Lower leg skin (tissue), 4 donors: ENCODE measurements around the gene PSMB9. TPM values are rescaled to one million over a fixed set of nuclear protein-coding genes. Genes with fewer than 3 reads are reported as not detected.
A peak's percentile ranks its signal among the peaks of the same experiment; 100 is the strongest.

Source experiments
- DNase-seq, 2 donors: peaks; one replicate each; pipeline ENCODE4 v3.0.0-alpha.2; 2019; ENCODE audit warnings: low spot score in 2 of 2
- H3K4me3 ChIP-seq: fragments of 200-600 bp; sonication (generic); 2 replicates; pipeline ENCODE4 v1.5.1; 2017; ENCODE audit warnings: mild to moderate bottlenecking, low read depth; ENCODE audit not compliant: poor library complexity, severe bottlenecking
- POLR2A ChIP-seq, 2 donors: fragments of 450-650 bp; IDR thresholded peaks; one replicate each; pipeline ENCODE4 v1.6.1; 2016 to 2017; ENCODE audit warnings: antibody characterized with exemption in 2 of 2, mild to moderate bottlenecking in 1 of 2, moderate library complexity in 1 of 2
- WGBS, 2 donors: methylation state at CpG; one replicate each; pipeline ENCODE4 v1.1.5; 2018; 5-methylcytosine and 5-hydroxymethylcytosine counted together
- intact Hi-C: fragments of 100-400 bp; cut with DNase I; formaldehyde crosslinking; loops from one replicate; pipeline ENCODE4 v1.15.0; 2023; ENCODE audit warnings: low total_unique reads
- total RNA-seq, 4 donors: library from RNA; depleted of rRNA; stranded (reverse); fragments of >200 nt; gene quantifications; one replicate each; pipeline ENCODE4 v1.1.0, GENCODE V29; 2016
- TF ChIP-seq, protein P1 (sequence below), 3 donors: fragments of 450-650 bp; IDR thresholded peaks; one replicate each; pipeline ENCODE4 v1.5.1; 2016; ENCODE audit warnings: antibody characterized with exemption in 3 of 3, mild to moderate bottlenecking in 3 of 3, moderate library complexity in 2 of 3

Gene PSMB9
- total RNA-seq, 4 donors from 2014 or later, result 25.4 to 29.9 (median 28.1) TPM

DNA sequence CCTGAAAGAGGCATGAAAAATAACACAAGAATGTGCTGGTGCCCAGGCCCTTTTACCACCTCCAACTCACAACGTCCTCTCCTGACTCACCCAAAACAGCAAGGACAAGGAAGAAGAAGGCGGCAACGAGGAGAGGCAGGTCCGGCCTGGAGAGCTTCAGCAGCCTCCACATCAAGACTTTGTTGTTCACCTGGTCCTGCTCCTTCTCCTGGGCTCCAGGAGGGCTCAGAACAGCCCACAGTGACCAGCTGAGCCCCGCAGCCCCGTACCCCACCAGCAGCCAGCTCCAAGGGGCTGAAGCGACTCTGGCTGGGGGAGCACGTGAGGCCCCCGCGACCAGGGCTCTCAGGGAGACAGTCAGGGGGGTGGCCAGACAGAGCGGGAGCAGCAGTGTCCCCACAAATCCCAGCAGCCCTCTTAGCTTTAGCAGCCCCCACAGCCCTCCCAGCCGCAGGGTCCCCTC lies 16.3 kb upstream of the PSMB9 start:
- TF ChIP-seq POLR2A (IDR thresholded peaks at IDR 0.05), result no peak
- TF ChIP-seq, protein P1, sequence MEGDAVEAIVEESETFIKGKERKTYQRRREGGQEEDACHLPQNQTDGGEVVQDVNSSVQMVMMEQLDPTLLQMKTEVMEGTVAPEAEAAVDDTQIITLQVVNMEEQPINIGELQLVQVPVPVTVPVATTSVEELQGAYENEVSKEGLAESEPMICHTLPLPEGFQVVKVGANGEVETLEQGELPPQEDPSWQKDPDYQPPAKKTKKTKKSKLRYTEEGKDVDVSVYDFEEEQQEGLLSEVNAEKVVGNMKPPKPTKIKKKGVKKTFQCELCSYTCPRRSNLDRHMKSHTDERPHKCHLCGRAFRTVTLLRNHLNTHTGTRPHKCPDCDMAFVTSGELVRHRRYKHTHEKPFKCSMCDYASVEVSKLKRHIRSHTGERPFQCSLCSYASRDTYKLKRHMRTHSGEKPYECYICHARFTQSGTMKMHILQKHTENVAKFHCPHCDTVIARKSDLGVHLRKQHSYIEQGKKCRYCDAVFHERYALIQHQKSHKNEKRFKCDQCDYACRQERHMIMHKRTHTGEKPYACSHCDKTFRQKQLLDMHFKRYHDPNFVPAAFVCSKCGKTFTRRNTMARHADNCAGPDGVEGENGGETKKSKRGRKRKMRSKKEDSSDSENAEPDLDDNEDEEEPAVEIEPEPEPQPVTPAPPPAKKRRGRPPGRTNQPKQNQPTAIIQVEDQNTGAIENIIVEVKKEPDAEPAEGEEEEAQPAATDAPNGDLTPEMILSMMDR (IDR thresholded peaks at IDR 0.05), result no peak
- intact Hi-C loops, result loop anchor here (2.0 kb wide), 1 partner anchor 17 kb away; the partner anchor contains the start of gene PSMB9
- H3K4me3 ChIP-seq, result peak overlapping the region; percentile 53
- WGBS, 2 donors, result 33 to 57% methylated on average over 4 to 5 of the region's 12 CpGs
- DNase-seq, result no peak

DNA sequence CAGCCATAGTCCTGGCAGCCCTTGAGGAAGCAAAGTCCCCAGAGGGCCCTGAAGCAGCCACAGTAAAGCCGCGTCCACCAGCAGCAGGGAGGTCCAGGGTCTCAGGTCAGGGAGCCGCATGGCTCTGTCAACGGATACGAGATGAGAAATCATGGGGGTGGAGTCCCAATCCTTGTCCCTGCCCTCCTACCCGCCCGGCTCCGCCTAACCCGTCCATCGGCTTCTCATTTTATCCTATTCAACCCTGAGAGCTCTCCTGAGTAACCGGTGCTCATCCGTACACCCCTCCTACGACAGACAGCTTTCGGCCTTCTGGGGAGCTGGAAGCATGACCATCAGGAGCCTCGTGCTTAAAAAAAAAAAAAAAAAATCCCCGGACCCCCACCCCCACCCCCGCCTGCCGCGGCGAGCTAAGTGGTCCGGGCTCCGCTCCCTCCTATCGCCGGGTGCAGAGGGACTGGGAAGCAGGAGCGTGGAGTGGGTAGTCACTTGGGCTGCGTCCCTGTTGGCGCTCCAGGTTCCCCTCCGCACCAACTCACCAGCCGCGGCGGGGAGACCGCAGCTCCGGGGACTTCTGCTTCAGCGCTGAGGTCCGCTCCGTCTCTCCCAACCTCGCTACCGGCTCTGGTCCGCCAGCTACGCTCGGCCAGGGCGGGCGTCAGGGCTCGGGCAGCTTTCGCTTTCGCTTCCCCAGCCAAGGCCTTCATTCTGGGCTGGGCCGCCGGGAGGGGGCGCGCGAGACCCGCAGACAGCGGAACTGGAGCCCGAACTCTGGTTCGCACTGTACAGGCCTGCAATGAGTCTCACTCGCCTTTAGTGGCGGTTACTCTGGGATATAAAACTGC lies 15.7 kb upstream of the PSMB9 start, which contains the start of gene TAP2:
TSS of gene TAP2 (minus strand) at position 626 of the 845 bp plus-strand sequence. CDS start at position 120, 506 bp downstream.
- no peak for TF ChIP-seq POLR2A (IDR thresholded peaks at IDR 0.05)
- TF ChIP-seq, protein P1 (IDR thresholded peaks at IDR 0.05), result peak in 1 of 3 donors; percentile 69
- DNase-seq, result peak; percentile 95 to 99
- intact Hi-C loops, result loop anchor here (2.0 kb wide), 1 partner anchor 16 kb away; the partner anchor contains the start of gene PSMB9
- WGBS, 2 donors, result 0% methylated on average over 49 to 56 of the region's 57 CpGs
- peak within 1 kb of the TSS; percentile 53 for H3K4me3 ChIP-seq

GRCh38 chr6:32839356-32839755 lies 14.6 kb upstream of the PSMB9 start:
- H3K4me3 ChIP-seq, result no peak overlapping the region
- TF ChIP-seq, protein P1 (IDR thresholded peaks at IDR 0.05), result no peak
- no peak for TF ChIP-seq POLR2A (IDR thresholded peaks at IDR 0.05)
- 84 to 92% methylated on average over 15 of the region's 15 CpGs for WGBS, 2 donors
- DNase-seq, result no peak
- intact Hi-C loops, result loop anchor here (2.0 kb wide), 1 partner anchor 15 kb away; the partner anchor contains the start of gene PSMB9

GRCh38 chr6:32840604-32841246 lies 13.3 kb upstream of the PSMB9 start:
- intact Hi-C loops, result no loop called here
- 83 to 89% methylated on average over 9 of the region's 9 CpGs for WGBS, 2 donors
- DNase-seq, result no peak
- no peak overlapping the region for H3K4me3 ChIP-seq
- TF ChIP-seq POLR2A (IDR thresholded peaks at IDR 0.05), result no peak
- TF ChIP-seq, protein P1 (IDR thresholded peaks at IDR 0.05), result no peak

DNA sequence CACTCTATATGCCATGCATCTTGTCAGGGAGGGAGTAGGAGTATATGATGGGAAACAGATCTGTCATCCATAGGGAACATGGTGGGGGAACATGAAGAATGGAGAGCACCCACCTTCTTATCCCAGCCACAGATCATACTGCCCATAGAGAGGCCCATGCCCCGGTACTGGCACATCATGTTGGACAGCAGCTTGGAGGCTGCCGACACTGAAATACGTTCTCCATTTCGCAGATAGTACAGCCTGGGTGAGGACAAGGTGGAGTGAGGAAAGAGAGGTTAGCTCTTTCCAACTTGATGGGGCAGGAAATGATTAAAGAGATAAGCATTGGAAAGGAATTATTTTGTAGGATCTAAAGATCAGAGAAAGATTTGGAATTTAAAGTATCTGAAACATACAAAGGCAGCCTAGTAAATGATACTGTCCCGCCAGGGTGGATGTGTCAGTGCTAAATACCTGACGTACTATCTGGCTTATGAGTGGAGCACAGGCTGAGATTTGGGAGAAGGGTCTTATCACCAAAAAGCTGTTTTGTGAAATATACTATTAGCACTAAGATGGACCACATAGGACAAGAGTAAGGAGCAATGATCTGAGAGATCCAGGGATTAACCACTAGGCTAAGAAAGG lies 11.9 kb upstream of the PSMB9 start:
- 92 to 94% methylated on average over 6 of the region's 6 CpGs for WGBS, 2 donors
- no peak for TF ChIP-seq POLR2A (IDR thresholded peaks at IDR 0.05)
- TF ChIP-seq, protein P1 (IDR thresholded peaks at IDR 0.05), result no peak
- H3K4me3 ChIP-seq, result no peak overlapping the region
- intact Hi-C loops, result no loop called here
- DNase-seq, result no peak
